DND-41 (cell line): ENCODE measurements around the gene SMARCD2.
A peak's percentile ranks its signal among the peaks of the same experiment; 100 is the strongest.

Source experiments
- ATAC-seq: fragments of 200-7000 bp; cut with Tn5 transposase; 3 replicates; pipeline ENCODE4 v1.9.1; 2021; ENCODE audit warnings: low read depth; ENCODE audit not compliant: insufficient read depth
- DNase-seq: peaks from one replicate; pipeline ENCODE4 v3.0.0-alpha.2; 2020
- H2AFZ ChIP-seq: 2 replicates; pipeline ENCODE4 v1.6.0; 2012; ENCODE audit warnings: low read depth, low read length
- H3K27ac ChIP-seq: 2 replicates; pipeline ENCODE4 v1.5.1; 2012; ENCODE audit warnings: low read length, inconsistent platforms
- H3K27me3 ChIP-seq: fragments of 200-600 bp; sonication (generic); 2 replicates; pipeline ENCODE4 v1.6.0; 2012; ENCODE audit warnings: low read length, mild to moderate bottlenecking, inconsistent platforms; ENCODE audit not compliant: insufficient read depth, poor library complexity
- H3K36me3 ChIP-seq: 2 replicates; pipeline ENCODE4 v1.5.1; 2012; ENCODE audit warnings: low read length, inconsistent platforms; ENCODE audit not compliant: insufficient read depth
- H3K4me1 ChIP-seq: 2 replicates; pipeline ENCODE4 v1.5.1; 2012; ENCODE audit warnings: mild to moderate bottlenecking, low read length; ENCODE audit not compliant: insufficient read depth
- H3K4me2 ChIP-seq: 2 replicates; pipeline ENCODE4 v1.6.0; 2012; ENCODE audit warnings: mild to moderate bottlenecking, moderate library complexity, low read length, inconsistent platforms; ENCODE audit not compliant: insufficient read depth
- H3K4me3 ChIP-seq, 2 experiments: fragments of 200-600 bp in 1 of 2; shearing (Covaris generic) in 1 of 2; 2 replicates each; pipeline ENCODE4 v1.5.1; 2012 to 2016; ENCODE audit warnings: inconsistent platforms in 2 of 2, low read length in 2 of 2, mild to moderate bottlenecking in 2 of 2, low read depth in 1 of 2, moderate library complexity in 1 of 2
- H3K79me2 ChIP-seq: 2 replicates; pipeline ENCODE4 v1.6.0; 2012; ENCODE audit warnings: low read length, inconsistent platforms; ENCODE audit not compliant: insufficient read depth
- H3K9ac ChIP-seq: 2 replicates; pipeline ENCODE4 v1.6.0; 2012; ENCODE audit warnings: low read depth, mild to moderate bottlenecking, inconsistent platforms, low read length, moderate library complexity
- H3K9me3 ChIP-seq: 2 replicates; pipeline ENCODE4 v1.5.1; 2012; ENCODE audit warnings: low read length, moderate library complexity, mild to moderate bottlenecking, inconsistent platforms; ENCODE audit not compliant: insufficient read depth, severe bottlenecking
- H4K20me1 ChIP-seq: 2 replicates; pipeline ENCODE4 v1.6.0; 2012; ENCODE audit warnings: low read length; ENCODE audit not compliant: insufficient read depth
- CTCF ChIP-seq: IDR thresholded peaks from 2 replicates; pipeline ENCODE4 v1.5.1; 2012; ENCODE audit warnings: borderline replicate concordance, low read length, moderate library complexity, mild to moderate bottlenecking; ENCODE audit not compliant: poor library complexity, severe bottlenecking; ENCODE audit errors: extremely low read depth
- EZH2 ChIP-seq: IDR thresholded peaks from 3 replicates; pipeline ENCODE4 v1.6.1; 2012; ENCODE audit warnings: borderline replicate concordance, low read depth, mild to moderate bottlenecking, moderate library complexity, low read length, inconsistent platforms; ENCODE audit not compliant: severe bottlenecking

SMARCD2 gene

DNA sequence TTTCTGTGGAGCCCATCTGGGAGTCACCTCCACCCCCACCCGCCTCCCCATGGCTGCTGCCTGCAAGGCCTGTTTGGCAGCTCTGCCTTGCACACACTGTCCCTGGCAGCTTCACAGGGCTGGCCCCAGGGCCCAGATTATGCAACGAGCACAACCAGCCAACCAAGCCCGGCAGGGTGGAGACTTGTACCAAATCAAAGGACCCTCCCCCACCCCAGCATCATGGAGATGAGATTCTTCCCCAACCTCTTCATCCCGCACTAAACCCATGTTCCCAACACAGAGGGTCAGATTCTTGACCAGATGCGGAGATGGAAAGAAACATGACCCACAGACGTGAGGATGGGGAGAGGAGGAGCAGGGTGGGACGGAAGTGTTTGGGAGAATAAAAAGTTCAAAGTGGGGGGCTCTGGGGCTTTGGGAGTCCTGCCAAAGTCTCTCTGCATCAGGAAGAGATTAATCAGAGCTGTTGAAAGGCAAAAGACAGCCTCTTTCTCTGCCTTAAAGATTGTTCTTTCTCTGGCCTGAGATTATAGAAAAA lies 3.8 kb downstream of the SMARCD2 start:
- Histone ChIP-seq H3K79me2 (peaks cover 66% of the 10 kb centered on the region), H3K9ac (no peak overlapping the region), H3K4me2 (peak overlapping the region; percentile 37), H3K4me1 (peaks cover 30% of the 10 kb centered on the region), H3K9me3 (no peaks in the 10 kb centered on the region), H3K36me3 (peaks cover 58% of the 10 kb centered on the region), H3K4me3 (no peak overlapping the region), H2AFZ (no peak overlapping the region), H3K27ac (no peak overlapping the region), H3K27me3 (no peaks in the 10 kb centered on the region), H4K20me1 (peaks cover 58% of the 10 kb centered on the region)
- no peak for DNase-seq
- TF ChIP-seq CTCF: no peak
- TF ChIP-seq EZH2: no peak
- ATAC-seq: no peak

GRCh38 chr17:63837962-63838600 lies 4.4 kb downstream of the SMARCD2 start:
- H3K4me3 ChIP-seq: no peak overlapping the region
- H3K36me3 ChIP-seq: peaks cover 64% of the 10 kb centered on the region
- DNase-seq (no peak), ATAC-seq (no peak)
- peak overlapping the region; percentile 37; the same call in 1 of the 2 replicates for H3K4me2 ChIP-seq
- H3K79me2 ChIP-seq: peaks cover 66% of the 10 kb centered on the region
- no peak overlapping the region for H3K9ac ChIP-seq
- TF ChIP-seq EZH2 (no peak), CTCF (no peak)
- H2AFZ ChIP-seq: no peak overlapping the region
- H3K4me1 ChIP-seq: peaks cover 27% of the 10 kb centered on the region
- H4K20me1 ChIP-seq: peaks cover 64% of the 10 kb centered on the region
- H3K27me3 ChIP-seq: no peaks in the 10 kb centered on the region
- H3K27ac ChIP-seq: peak overlapping the region; percentile 23; the same call in 1 of the 2 replicates
- no peaks in the 10 kb centered on the region for H3K9me3 ChIP-seq

DNA sequence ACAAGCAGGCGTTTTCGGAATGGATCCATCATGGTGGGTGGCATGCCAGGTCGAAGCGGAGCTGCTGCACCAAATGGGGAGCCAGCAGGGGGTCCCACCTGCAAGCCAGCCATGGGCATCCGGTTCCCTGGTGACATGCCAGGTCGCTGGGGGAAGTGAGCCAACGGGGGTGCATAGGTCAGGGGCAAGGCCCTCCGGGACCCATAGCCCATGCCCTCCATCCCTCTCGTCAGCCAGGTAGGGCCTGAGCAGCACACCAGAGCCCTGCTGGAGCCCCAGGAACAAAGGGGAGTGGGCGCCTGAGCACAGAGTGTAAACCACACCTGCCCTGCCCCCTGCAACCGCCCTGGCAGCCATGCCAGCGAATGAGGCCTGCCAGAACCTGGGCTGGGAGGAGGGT lies 5.0 kb downstream of the SMARCD2 start:
- H3K4me2 ChIP-seq: 0 out of 2 replicates have a peak overlapping the region, but pooled peaks have one; percentile 12
- H3K4me3 ChIP-seq: no peak overlapping the region
- DNase-seq: no peak
- no peak overlapping the region for H3K9ac ChIP-seq
- no peak overlapping the region for H2AFZ ChIP-seq
- H4K20me1 ChIP-seq: peaks cover 64% of the 10 kb centered on the region
- H3K27ac ChIP-seq: peak overlapping the region; percentile 23; the same call in 1 of the 2 replicates
- H3K9me3 ChIP-seq: no peaks in the 10 kb centered on the region
- ATAC-seq: no peak
- H3K27me3 ChIP-seq: no peaks in the 10 kb centered on the region
- H3K36me3 ChIP-seq: peaks cover 70% of the 10 kb centered on the region
- H3K4me1 ChIP-seq: peaks cover 27% of the 10 kb centered on the region
- peaks cover 64% of the 10 kb centered on the region for H3K79me2 ChIP-seq
- TF ChIP-seq EZH2: no peak

DNA sequence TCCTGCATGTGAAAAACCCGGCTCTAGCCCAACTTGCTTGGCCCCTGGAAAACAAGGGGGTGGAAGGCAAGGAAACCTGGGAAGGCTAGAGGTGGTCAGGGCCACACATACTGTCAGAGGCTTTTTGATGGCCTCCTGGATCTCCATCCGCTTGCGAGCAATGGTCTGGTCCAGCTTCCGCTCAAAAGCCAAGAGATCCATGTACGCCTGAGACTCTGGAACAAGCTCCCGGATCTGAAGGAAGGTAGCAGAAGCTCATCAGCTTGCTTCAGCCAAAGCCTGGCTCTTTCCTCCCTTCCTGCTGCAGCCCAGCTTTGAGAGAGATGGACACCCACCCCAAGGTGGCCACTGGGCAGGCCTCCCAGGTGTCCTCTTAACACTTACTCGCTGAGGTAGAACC lies 5.7 kb downstream of the SMARCD2 start:
- Histone ChIP-seq H4K20me1 (peaks cover 60% of the 10 kb centered on the region), H3K9ac (no peak overlapping the region), H3K9me3 (no peaks in the 10 kb centered on the region), H2AFZ (no peak overlapping the region), H3K4me1 (peaks cover 27% of the 10 kb centered on the region), H3K4me3 (no peak overlapping the region), H3K27me3 (no peaks in the 10 kb centered on the region), H3K79me2 (peaks cover 57% of the 10 kb centered on the region), H3K27ac (no peak overlapping the region), H3K36me3 (peaks cover 77% of the 10 kb centered on the region), H3K4me2 (no peak overlapping the region)
- DNase-seq: no peak
- TF ChIP-seq CTCF (no peak), EZH2 (no peak)
- no peak for ATAC-seq
